Right lobe of liver (tissue), 4 donors: ENCODE data around the gene MAJIN.

Experiments
- POLR2A ChIP-seq: fragments of 450-650 bp; IDR thresholded peaks from one replicate; pipeline ENCODE4 v1.6.1; 2017; ENCODE audit warnings: antibody characterized with exemption, mild to moderate bottlenecking
- TF ChIP-seq, protein P1 (sequence below), 4 donors: fragments of 200-600 bp in 3 of 4; fragments of 450-650 bp in 1 of 4; IDR thresholded peaks; one replicate each; pipeline versions ENCODE4 v1.5.1 to v1.8.0; 2016 to 2022; ENCODE audit warnings: antibody characterized with exemption in 4 of 4, mild to moderate bottlenecking in 2 of 4
- donor health status: DM: no; HTN: no; CAD: no.
- donor health status: DM: no; HTN: no; CAD: no.
- donor health status: DM: no; HTN: yes; CAD: no.

DNA sequence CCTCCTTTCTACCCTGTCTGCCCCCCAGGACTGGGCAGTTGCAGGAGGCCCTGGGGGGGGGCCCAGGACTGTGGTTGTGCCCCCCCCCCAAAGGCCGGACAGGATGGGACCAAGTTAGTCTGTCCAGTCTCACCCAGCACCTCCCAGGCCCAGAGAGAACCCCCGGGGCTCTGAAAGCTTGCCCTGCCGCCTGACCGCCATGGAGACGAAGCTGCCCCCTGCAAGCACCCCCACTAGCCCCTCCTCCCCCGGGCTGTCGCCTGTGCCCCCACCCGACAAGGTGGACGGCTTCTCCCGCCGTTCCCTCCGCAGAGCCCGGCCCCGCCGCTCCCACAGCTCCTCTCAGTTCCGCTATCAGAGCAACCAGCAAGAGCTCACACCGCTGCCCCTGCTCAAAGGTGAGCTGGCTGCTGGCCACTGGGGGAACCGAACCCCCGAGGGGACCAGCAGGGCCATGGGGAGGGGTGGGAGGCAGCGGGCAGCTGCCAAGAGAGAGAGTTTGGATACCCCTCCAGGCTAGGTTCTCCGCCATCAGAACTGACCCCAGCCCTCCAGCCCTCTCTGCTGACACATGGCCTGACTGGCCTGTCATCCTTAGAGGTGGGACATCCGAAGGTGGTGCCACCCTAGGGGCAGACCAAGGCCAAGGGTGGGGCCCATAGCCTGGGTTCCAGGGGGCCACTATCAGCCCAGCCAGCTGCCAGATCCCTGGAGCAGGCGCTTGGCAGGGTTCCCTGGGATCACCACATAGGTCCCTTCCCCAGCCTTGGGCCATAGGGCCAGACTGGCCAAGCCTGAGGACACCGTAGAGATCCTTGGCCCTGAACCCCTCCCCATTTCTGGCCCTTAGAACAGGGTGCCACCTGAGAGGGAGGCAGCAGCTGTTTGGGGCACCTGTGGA is 46.1 kb downstream of the MAJIN start:
- TF ChIP-seq, protein P1, sequence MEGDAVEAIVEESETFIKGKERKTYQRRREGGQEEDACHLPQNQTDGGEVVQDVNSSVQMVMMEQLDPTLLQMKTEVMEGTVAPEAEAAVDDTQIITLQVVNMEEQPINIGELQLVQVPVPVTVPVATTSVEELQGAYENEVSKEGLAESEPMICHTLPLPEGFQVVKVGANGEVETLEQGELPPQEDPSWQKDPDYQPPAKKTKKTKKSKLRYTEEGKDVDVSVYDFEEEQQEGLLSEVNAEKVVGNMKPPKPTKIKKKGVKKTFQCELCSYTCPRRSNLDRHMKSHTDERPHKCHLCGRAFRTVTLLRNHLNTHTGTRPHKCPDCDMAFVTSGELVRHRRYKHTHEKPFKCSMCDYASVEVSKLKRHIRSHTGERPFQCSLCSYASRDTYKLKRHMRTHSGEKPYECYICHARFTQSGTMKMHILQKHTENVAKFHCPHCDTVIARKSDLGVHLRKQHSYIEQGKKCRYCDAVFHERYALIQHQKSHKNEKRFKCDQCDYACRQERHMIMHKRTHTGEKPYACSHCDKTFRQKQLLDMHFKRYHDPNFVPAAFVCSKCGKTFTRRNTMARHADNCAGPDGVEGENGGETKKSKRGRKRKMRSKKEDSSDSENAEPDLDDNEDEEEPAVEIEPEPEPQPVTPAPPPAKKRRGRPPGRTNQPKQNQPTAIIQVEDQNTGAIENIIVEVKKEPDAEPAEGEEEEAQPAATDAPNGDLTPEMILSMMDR (IDR thresholded peaks at IDR 0.05): no peak
- no peak for TF ChIP-seq POLR2A
